Head of caudate nucleus (tissue), 42 donors: ENCODE data around the gene TOMM20.
"Not testable (repeated sequence)": the region's sequence is repeated elsewhere in the genome, so short reads cannot be mapped to it uniquely, and the experiment has no call there.

Experiments
- DNase-seq, 42 donors: peaks; one replicate each; pipeline versions ENCODE4 v3.0.0 to v3.0.0-alpha.2; 2020 to 2021; ENCODE audit warnings: mixed read lengths in 7 of 42
- intact Hi-C: fragments of 100-400 bp; cut with DNase I; formaldehyde crosslinking; loops from one replicate; pipeline ENCODE4 v1.15.0; 2022

TOMM20 gene

GRCh38 chr1:235128456-235129328 is at the start of gene TOMM20:
TOMM20 (minus strand) TSS chr1:235128837; CDS start chr1:235128715, 122 bp downstream.
- intact Hi-C loops = no loop called here
- DNase-seq = peak; percentile 91 to 98 (median 96)

- intact Hi-C loops = no loop called here
- DNase-seq = no peak
These were observed 47.8 kb upstream of the TOMM20 start for GRCh38 chr1:235176486-235176885.

GRCh38 chr1:235169986-235170385 is 41.3 kb upstream of the TOMM20 start:
- intact Hi-C loops = no loop called here
- no peak for DNase-seq

DNA sequence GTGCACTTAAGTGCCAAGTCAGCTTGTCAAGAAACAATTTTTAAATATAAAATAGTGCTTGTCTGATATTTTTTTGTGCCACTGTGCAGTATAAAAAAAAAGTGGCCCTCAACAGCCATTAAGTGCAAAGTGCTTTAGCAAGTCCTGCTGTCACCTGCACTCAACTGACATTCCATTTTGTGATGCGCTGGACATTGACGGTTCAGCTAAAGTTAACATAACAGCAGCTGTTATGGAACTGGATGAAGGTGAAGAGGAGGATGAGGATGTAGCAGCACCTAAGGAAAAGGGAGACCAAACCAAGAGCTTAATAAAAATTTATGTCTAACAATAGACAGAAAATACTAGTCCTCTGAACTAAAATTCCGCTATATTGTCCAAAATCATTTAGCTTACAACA is 39.7 kb upstream of the TOMM20 start:
- intact Hi-C loops = no loop called here

DNA sequence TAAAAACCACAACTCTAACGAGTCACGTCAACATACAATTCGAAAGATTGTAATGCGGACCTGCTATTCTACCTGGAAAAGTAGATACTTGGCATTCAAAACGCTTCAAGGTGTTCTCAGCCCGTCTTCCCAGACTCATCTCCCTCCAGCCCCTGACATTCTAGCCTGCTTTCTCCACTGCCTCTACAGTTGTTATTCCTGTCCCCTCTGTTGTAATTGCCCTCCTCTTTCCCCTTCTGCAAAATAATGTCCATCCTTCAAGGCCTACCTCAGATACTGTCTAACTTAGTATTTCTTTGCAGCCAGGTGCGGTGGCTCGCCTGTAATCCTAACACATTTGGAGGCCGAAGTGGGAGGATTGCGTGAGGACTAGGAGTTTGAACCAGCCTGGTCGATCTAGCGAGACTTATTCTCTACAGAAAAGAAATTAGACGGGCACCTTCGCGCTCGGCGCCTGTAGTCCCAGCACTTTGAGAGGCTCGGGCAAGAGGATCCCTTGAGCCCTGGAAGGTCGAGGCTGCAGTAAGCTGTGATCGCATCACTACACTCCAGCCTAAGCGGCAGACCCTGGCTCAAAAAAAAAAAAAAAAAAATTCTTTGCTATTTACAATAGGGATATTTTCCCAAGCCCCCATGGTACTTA is 33.2 kb upstream of the TOMM20 start:
- intact Hi-C loops = no loop called here
- DNase-seq = peak in 1 of 42 donors; percentile 35

More for the DNA sequence above, 39.7 kb upstream of the TOMM20 start:
- no peak for DNase-seq

DNA sequence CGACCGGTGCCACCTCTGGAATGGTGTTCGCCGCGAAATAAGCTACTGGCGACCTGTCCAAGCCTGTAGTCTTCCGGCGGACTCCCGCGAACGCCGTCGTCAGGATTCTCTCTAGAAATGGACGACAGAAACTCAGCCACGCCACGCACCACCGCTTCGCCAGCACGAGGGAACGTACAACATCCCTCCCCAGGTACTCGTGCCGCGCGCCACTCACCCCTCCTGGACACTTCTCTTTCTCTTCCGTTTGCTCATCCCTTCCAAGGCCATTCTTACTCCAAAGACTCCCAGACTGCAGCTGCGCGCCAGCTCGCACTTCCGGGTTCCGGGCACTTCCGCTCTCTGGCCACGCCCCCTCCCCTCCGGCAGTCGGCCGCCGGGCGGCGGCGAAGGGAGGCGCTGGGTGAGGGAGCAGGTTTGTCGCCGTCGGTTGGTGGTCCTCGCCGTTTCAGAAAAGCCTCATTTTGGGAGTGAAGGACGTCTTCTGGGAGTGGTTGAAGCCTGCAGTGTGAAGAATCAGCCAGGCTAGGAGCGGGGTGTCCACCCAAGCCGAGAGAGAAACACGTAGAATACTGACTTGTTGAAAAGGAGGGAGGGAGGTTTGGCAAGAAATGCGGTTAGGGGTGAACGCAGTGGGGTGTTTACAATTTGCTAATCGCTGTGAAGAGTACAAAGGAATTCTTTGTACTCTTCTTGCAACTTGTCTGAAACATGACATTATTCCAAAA is 32.5 kb upstream of the TOMM20 start, which contains the start of gene RBM34:
TSS of gene RBM34 (minus strand) at position 294 of the 728 bp plus-strand sequence. CDS start at position 270, 24 bp downstream.
- peak; percentile 80 to 96 (median 92) for DNase-seq
- intact Hi-C loops = no loop called here

- DNase-seq = peak in 2 of 42 donors; percentile 10 to 30
- intact Hi-C loops = no loop called here
These were observed 31.8 kb upstream of the TOMM20 start for GRCh38 chr1:235160383-235160956.

- intact Hi-C loops, DNase-seq: not testable (repeated sequence)
These were observed 31.3 kb upstream of the TOMM20 start for GRCh38 chr1:235159930-235160329.

DNA sequence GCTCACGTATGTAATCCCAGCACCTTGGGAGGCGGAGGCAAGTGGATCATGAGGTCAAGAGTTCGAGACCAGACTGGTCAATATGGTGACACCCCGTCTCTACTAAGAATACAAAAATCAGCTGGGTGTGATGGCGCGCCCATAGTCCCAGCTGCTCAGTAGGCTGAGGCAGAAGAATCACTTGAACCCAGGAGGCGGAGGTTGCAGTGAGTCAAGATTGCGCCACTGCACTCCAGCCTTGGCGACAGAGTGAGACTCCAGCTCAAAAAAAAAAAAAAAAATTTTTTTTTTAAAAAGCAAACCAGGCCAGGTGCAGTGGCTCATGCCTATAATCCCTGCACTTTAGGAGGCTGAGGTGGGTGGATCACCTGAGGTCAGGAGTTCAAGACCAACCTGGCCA is 30.6 kb upstream of the TOMM20 start:
- DNase-seq, intact Hi-C loops: not testable (repeated sequence)

- no peak for DNase-seq
- intact Hi-C loops = no loop called here
These were observed 30.0 kb upstream of the TOMM20 start for GRCh38 chr1:235158680-235159079.

- intact Hi-C loops = no loop called here
These were observed 28.5 kb upstream of the TOMM20 start for GRCh38 chr1:235157150-235157549.

GRCh38 chr1:235156740-235157139 is 28.1 kb upstream of the TOMM20 start:
- DNase-seq = no peak
- intact Hi-C loops = no loop called here

More at GRCh38 chr1:235157150-235157549, 28.5 kb upstream of the TOMM20 start:
- no peak for DNase-seq

DNA sequence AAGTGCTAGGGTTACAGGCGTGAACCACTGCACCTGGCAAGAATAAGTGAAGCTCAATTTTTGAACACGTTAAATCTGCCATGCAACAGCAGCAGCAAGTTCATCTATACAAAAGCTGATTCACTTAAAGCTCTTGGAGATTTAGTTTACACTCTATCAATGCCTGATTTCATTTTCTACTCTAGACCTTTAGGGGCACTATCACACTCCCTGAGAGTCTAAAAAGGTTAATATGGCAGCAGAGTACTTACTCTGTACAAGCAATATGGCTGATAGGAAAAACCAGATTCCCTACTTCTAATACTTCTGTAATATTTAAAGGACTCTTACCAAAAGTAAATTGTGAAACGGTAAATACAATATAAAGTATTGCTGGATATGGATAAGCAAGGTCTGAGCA is 27.6 kb upstream of the TOMM20 start:
- intact Hi-C loops = no loop called here
- DNase-seq = no peak

DNA sequence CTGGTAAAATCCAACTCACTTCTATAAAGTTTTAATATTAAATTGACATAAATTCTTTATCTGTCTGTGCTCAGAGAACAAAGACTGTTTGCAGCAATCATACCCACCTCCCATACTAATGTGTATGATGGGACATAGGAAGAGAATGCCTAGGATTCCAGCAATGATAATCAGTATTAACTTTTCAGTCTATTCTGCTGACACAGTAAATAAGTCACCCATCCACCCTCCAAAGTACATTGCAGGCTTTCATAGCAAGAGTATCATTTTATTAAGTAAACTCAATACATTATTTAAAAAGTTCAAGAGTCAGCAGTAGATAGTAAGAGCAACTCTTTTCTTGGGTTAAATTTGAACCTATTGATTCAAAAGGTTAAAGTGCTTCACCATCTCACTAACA is 23.6 kb upstream of the TOMM20 start:
- no peak for DNase-seq
- intact Hi-C loops = no loop called here

- intact Hi-C loops = no loop called here
- DNase-seq = no peak
These were observed 22.4 kb upstream of the TOMM20 start for GRCh38 chr1:235151033-235151432.

DNA sequence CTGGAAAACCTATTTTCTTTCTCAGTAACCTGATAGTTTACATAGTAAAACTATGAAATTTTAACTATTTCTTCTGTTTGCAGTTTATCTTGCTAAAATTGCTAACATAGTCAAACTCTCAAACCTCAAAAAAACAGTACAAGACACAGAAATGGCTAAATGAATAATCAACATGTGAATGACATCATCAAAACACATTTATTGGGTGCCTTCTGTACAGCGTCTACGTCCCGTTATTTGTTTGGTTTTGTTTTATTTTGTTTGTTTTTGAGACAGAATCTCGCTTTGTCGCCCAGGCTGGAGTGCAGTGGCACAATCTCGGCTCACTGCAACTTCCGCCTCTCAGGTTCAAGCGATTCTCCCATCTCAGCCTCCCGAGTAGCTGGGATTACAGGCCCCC is 21.2 kb upstream of the TOMM20 start:
- DNase-seq = no peak
- intact Hi-C loops = no loop called here

- intact Hi-C loops = no loop called here
- DNase-seq = peak in 1 of 42 donors; percentile 6
These were observed 18.6 kb upstream of the TOMM20 start for GRCh38 chr1:235147269-235147668.

GRCh38 chr1:235145639-235146038 is 17.0 kb upstream of the TOMM20 start:
- no peak for DNase-seq
- intact Hi-C loops = no loop called here

- DNase-seq = no peak
- intact Hi-C loops = no loop called here
These were observed 14.4 kb upstream of the TOMM20 start for GRCh38 chr1:235142991-235143390.
